ENCODE results near the gene PRRG1. TPM values are rescaled to one million over a fixed set of nuclear protein-coding genes. Genes with fewer than 3 reads are reported as not detected.

PRRG1 gene
- total and polyA plus RNA-seq, 5 donors from 2014 or later = not detected

GRCh38 chrX:37380256-37380655, 31.1 kb downstream of the PRRG1 start:
- ATAC-seq (ENCODE audit: low read depth in 2 of 2) = no peak

GRCh38 chrX:37380924-37381323, 31.8 kb downstream of the PRRG1 start:
- no peak for DNase-seq
- H3K9me3 Mint-ChIP-seq = peaks cover 0 to 4% (median 0%) of the 10 kb centered on the region in 7 donors
- Histone ChIP-seq H3K36me3 (ENCODE audit: control insufficient read depth, insufficient read depth, low read length) (no peaks in the 10 kb centered on the region), H3K9me3 (ENCODE audit: control insufficient read depth in 2 of 2, low read length in 2 of 2) (no peaks in the 10 kb centered on the region), H3K4me3 (ENCODE audit: low read depth, low read length) (no peak overlapping the region), H3K27ac (ENCODE audit: insufficient read depth, low read length, poor library complexity, severe bottlenecking) (no peak overlapping the region), H3K27me3 (ENCODE audit: control insufficient read depth, insufficient read depth, low read length) (no peaks in the 10 kb centered on the region), H3K4me1 (ENCODE audit: control insufficient read depth, insufficient read depth, low read length, poor library complexity, severe bottlenecking) (no peaks in the 10 kb centered on the region)
- ATAC-seq (ENCODE audit: low read depth in 2 of 2) = no peak
- H3K4me1 Mint-ChIP-seq = no peaks in the 10 kb centered on the region
- no peaks in the 10 kb centered on the region for H3K27me3 Mint-ChIP-seq
- no peak overlapping the region for H3K27ac Mint-ChIP-seq
- no peaks in the 10 kb centered on the region for H3K36me3 Mint-ChIP-seq
- no peak overlapping the region for H3K4me3 Mint-ChIP-seq

More at GRCh38 chrX:37380256-37380655, 31.1 kb downstream of the PRRG1 start:
- Histone ChIP-seq H3K4me3 (ENCODE audit: low read depth, low read length) (no peak overlapping the region), H3K4me1 (ENCODE audit: control insufficient read depth, insufficient read depth, low read length, poor library complexity, severe bottlenecking) (no peaks in the 10 kb centered on the region), H3K27ac (ENCODE audit: insufficient read depth, low read length, poor library complexity, severe bottlenecking) (no peak overlapping the region), H3K36me3 (ENCODE audit: control insufficient read depth, insufficient read depth, low read length) (no peaks in the 10 kb centered on the region), H3K9me3 (ENCODE audit: control insufficient read depth in 2 of 2, low read length in 2 of 2) (no peaks in the 10 kb centered on the region), H3K27me3 (ENCODE audit: control insufficient read depth, insufficient read depth, low read length) (no peaks in the 10 kb centered on the region)
- H3K9me3 Mint-ChIP-seq = peaks cover 0 to 4% (median 0%) of the 10 kb centered on the region in 7 donors
- no peak for DNase-seq
- H3K4me1 Mint-ChIP-seq = no peaks in the 10 kb centered on the region
- no peak overlapping the region for H3K4me3 Mint-ChIP-seq
- no peaks in the 10 kb centered on the region for H3K27me3 Mint-ChIP-seq
- H3K36me3 Mint-ChIP-seq = no peaks in the 10 kb centered on the region
- H3K27ac Mint-ChIP-seq = no peak overlapping the region

GRCh38 chrX:37383313-37383712, 34.1 kb downstream of the PRRG1 start:
- no peak overlapping the region for H3K4me3 Mint-ChIP-seq

GRCh38 chrX:37388413-37388812, 39.2 kb downstream of the PRRG1 start:
- Histone ChIP-seq H3K27ac (ENCODE audit: insufficient read depth, low read length, poor library complexity, severe bottlenecking) (no peak overlapping the region), H3K36me3 (ENCODE audit: control insufficient read depth, insufficient read depth, low read length) (no peaks in the 10 kb centered on the region), H3K4me1 (ENCODE audit: control insufficient read depth, insufficient read depth, low read length, poor library complexity, severe bottlenecking) (no peaks in the 10 kb centered on the region), H3K9me3 (ENCODE audit: control insufficient read depth in 2 of 2, low read length in 2 of 2) (no peaks in the 10 kb centered on the region), H3K27me3 (ENCODE audit: control insufficient read depth, insufficient read depth, low read length) (no peaks in the 10 kb centered on the region), H3K4me3 (ENCODE audit: low read depth, low read length) (no peak overlapping the region)
- Mint-ChIP-seq H3K27me3 (no peaks in the 10 kb centered on the region), H3K36me3 (no peaks in the 10 kb centered on the region), H3K27ac (no peak overlapping the region), H3K4me1 (no peaks in the 10 kb centered on the region), H3K4me3 (no peak overlapping the region), H3K9me3 (no peaks in the 10 kb centered on the region)
- ATAC-seq (ENCODE audit: low read depth in 2 of 2) (no peak), DNase-seq (no peak)

More at GRCh38 chrX:37383313-37383712, 34.1 kb downstream of the PRRG1 start:
- H3K27me3 ChIP-seq (ENCODE audit: control insufficient read depth, insufficient read depth, low read length) = no peaks in the 10 kb centered on the region
- H3K27me3 Mint-ChIP-seq = no peaks in the 10 kb centered on the region
- H3K36me3 ChIP-seq (ENCODE audit: control insufficient read depth, insufficient read depth, low read length) = no peaks in the 10 kb centered on the region
- ATAC-seq (ENCODE audit: low read depth in 2 of 2) (no peak), DNase-seq (no peak)
- H3K36me3 Mint-ChIP-seq = no peaks in the 10 kb centered on the region
- H3K9me3 ChIP-seq (ENCODE audit: control insufficient read depth in 2 of 2, low read length in 2 of 2) = no peaks in the 10 kb centered on the region
- H3K9me3 Mint-ChIP-seq = peaks cover 0 to 4% (median 0%) of the 10 kb centered on the region in 7 donors
- H3K4me1 ChIP-seq (ENCODE audit: control insufficient read depth, insufficient read depth, low read length, poor library complexity, severe bottlenecking) = no peaks in the 10 kb centered on the region
- no peaks in the 10 kb centered on the region for H3K4me1 Mint-ChIP-seq
- no peak overlapping the region for H3K27ac ChIP-seq (ENCODE audit: insufficient read depth, low read length, poor library complexity, severe bottlenecking)
- no peak overlapping the region for H3K27ac Mint-ChIP-seq
- no peak overlapping the region for H3K4me3 ChIP-seq (ENCODE audit: low read depth, low read length)

- Mint-ChIP-seq H3K4me1 (no peaks in the 10 kb centered on the region), H3K9me3 (peaks cover 0 to 2% (median 0%) of the 10 kb centered on the region in 7 donors), H3K27ac (no peak overlapping the region), H3K36me3 (no peaks in the 10 kb centered on the region), H3K27me3 (no peaks in the 10 kb centered on the region), H3K4me3 (no peak overlapping the region)
- Histone ChIP-seq H3K9me3 (ENCODE audit: control insufficient read depth in 2 of 2, low read length in 2 of 2) (no peaks in the 10 kb centered on the region), H3K4me3 (ENCODE audit: low read depth, low read length) (no peak overlapping the region), H3K27ac (ENCODE audit: insufficient read depth, low read length, poor library complexity, severe bottlenecking) (no peak overlapping the region), H3K36me3 (ENCODE audit: control insufficient read depth, insufficient read depth, low read length) (no peaks in the 10 kb centered on the region), H3K27me3 (ENCODE audit: control insufficient read depth, insufficient read depth, low read length) (no peaks in the 10 kb centered on the region), H3K4me1 (ENCODE audit: control insufficient read depth, insufficient read depth, low read length, poor library complexity, severe bottlenecking) (no peaks in the 10 kb centered on the region)
- DNase-seq (no peak), ATAC-seq (ENCODE audit: low read depth in 2 of 2) (no peak)
These were observed 56.8 kb downstream of the PRRG1 start for GRCh38 chrX:37405956-37406355.

- ATAC-seq (ENCODE audit: low read depth in 2 of 2) = no peak
- no peaks in the 10 kb centered on the region for H3K36me3 Mint-ChIP-seq
- no peak overlapping the region for H3K27ac ChIP-seq (ENCODE audit: insufficient read depth, low read length, poor library complexity, severe bottlenecking)
- no peaks in the 10 kb centered on the region for H3K36me3 ChIP-seq (ENCODE audit: control insufficient read depth, insufficient read depth, low read length)
- H3K27me3 ChIP-seq (ENCODE audit: control insufficient read depth, insufficient read depth, low read length) = no peaks in the 10 kb centered on the region
- no peak for DNase-seq
- no peaks in the 10 kb centered on the region for H3K9me3 ChIP-seq (ENCODE audit: control insufficient read depth in 2 of 2, low read length in 2 of 2)
- H3K4me3 ChIP-seq (ENCODE audit: low read depth, low read length) = no peak overlapping the region
- peaks cover 0 to 2% (median 0%) of the 10 kb centered on the region in 7 donors for H3K9me3 Mint-ChIP-seq
- H3K27ac Mint-ChIP-seq = no peak overlapping the region
- no peaks in the 10 kb centered on the region for H3K27me3 Mint-ChIP-seq
- no peaks in the 10 kb centered on the region for H3K4me1 ChIP-seq (ENCODE audit: control insufficient read depth, insufficient read depth, low read length, poor library complexity, severe bottlenecking)
- no peaks in the 10 kb centered on the region for H3K4me1 Mint-ChIP-seq
- no peak overlapping the region for H3K4me3 Mint-ChIP-seq
These were observed 58.6 kb downstream of the PRRG1 start for GRCh38 chrX:37407736-37408135.

- no peak for ATAC-seq (ENCODE audit: low read depth in 2 of 2)
- H3K27me3 Mint-ChIP-seq = no peaks in the 10 kb centered on the region
- DNase-seq = no peak
- peaks cover 0 to 4% (median 0%) of the 10 kb centered on the region in 7 donors for H3K9me3 Mint-ChIP-seq
- Histone ChIP-seq H3K4me1 (ENCODE audit: control insufficient read depth, insufficient read depth, low read length, poor library complexity, severe bottlenecking) (no peaks in the 10 kb centered on the region), H3K36me3 (ENCODE audit: control insufficient read depth, insufficient read depth, low read length) (no peaks in the 10 kb centered on the region), H3K27ac (ENCODE audit: insufficient read depth, low read length, poor library complexity, severe bottlenecking) (no peak overlapping the region), H3K4me3 (ENCODE audit: low read depth, low read length) (no peak overlapping the region), H3K27me3 (ENCODE audit: control insufficient read depth, insufficient read depth, low read length) (no peaks in the 10 kb centered on the region), H3K9me3 (ENCODE audit: control insufficient read depth in 2 of 2, low read length in 2 of 2) (no peaks in the 10 kb centered on the region)
- no peaks in the 10 kb centered on the region for H3K36me3 Mint-ChIP-seq
- no peak overlapping the region for H3K27ac Mint-ChIP-seq
- no peak overlapping the region for H3K4me3 Mint-ChIP-seq
- no peaks in the 10 kb centered on the region for H3K4me1 Mint-ChIP-seq
These were observed 60.1 kb downstream of the PRRG1 start for GRCh38 chrX:37409278-37409677.

- ATAC-seq (ENCODE audit: low read depth in 2 of 2) (no peak), DNase-seq (no peak)
- H3K27me3 ChIP-seq (ENCODE audit: control insufficient read depth, insufficient read depth, low read length) = no peaks in the 10 kb centered on the region
- no peaks in the 10 kb centered on the region for H3K4me1 ChIP-seq (ENCODE audit: control insufficient read depth, insufficient read depth, low read length, poor library complexity, severe bottlenecking)
- H3K36me3 Mint-ChIP-seq = no peaks in the 10 kb centered on the region
- peaks cover 0 to 2% (median 0%) of the 10 kb centered on the region in 7 donors for H3K9me3 Mint-ChIP-seq
- no peak overlapping the region for H3K4me3 Mint-ChIP-seq
- H3K9me3 ChIP-seq (ENCODE audit: control insufficient read depth in 2 of 2, low read length in 2 of 2) = no peaks in the 10 kb centered on the region
- no peaks in the 10 kb centered on the region for H3K4me1 Mint-ChIP-seq
- H3K4me3 ChIP-seq (ENCODE audit: low read depth, low read length) = no peak overlapping the region
- no peak overlapping the region for H3K27ac ChIP-seq (ENCODE audit: insufficient read depth, low read length, poor library complexity, severe bottlenecking)
- H3K36me3 ChIP-seq (ENCODE audit: control insufficient read depth, insufficient read depth, low read length) = no peaks in the 10 kb centered on the region
- H3K27me3 Mint-ChIP-seq = no peaks in the 10 kb centered on the region
- no peak overlapping the region for H3K27ac Mint-ChIP-seq
These were observed 71.0 kb downstream of the PRRG1 start for GRCh38 chrX:37420185-37420584.

Measured in CD4-positive, CD25-positive, alpha-beta regulatory T cell (primary cell).